Gastrocnemius medialis (tissue), 4 donors: ENCODE results near the gene LMCD1. TPM values are rescaled to one million over a fixed set of nuclear protein-coding genes. Genes with fewer than 3 reads are reported as not detected.

Source experiments
- ATAC-seq, 2 donors: fragments of 150-250 bp; one replicate each; pipeline ENCODE4 v1.9.1; 2016
- DNase-seq, 2 donors: peaks; one replicate each; pipeline ENCODE4 v3.0.0-alpha.2; 2019
- H3K27ac ChIP-seq, 4 donors: fragments of 200-600 bp; sonication (generic); 1 replicate in 1 of 4; 2 replicates in 3 of 4; pipeline ENCODE4 v1.5.1; 2016 to 2018; ENCODE audit warnings: mild to moderate bottlenecking in 2 of 4, moderate library complexity in 1 of 4
- H3K27me3 ChIP-seq, 3 donors: fragments of 200-600 bp; sonication (generic) in 2 of 3; 1 replicate in 1 of 3; 2 replicates in 2 of 3; pipeline versions ENCODE4 v1.5.1 to v1.6.0; 2016 to 2019; ENCODE audit warnings: mild to moderate bottlenecking in 1 of 3, moderate library complexity in 1 of 3
- H3K36me3 ChIP-seq, 2 donors: fragments of 200-600 bp; sonication (generic) in 1 of 2; one replicate each; pipeline ENCODE4 v1.5.1; 2017 to 2018
- H3K4me1 ChIP-seq, 2 donors: fragments of 200-600 bp; sonication (generic) in 1 of 2; one replicate each; pipeline ENCODE4 v1.5.1; 2016 to 2017; ENCODE audit warnings: mild to moderate bottlenecking in 2 of 2
- H3K4me3 ChIP-seq, 4 donors: fragments of 200-600 bp; sonication (generic) in 3 of 4; 1 replicate in 1 of 4; 2 replicates in 3 of 4; pipeline ENCODE4 v1.5.1; 2016 to 2019; ENCODE audit warnings: mild to moderate bottlenecking in 2 of 4
- H3K9me3 ChIP-seq, 3 donors: fragments of 200-600 bp; sonication (generic) in 2 of 3; 1 replicate in 1 of 3; 2 replicates in 2 of 3; pipeline ENCODE4 v1.5.1; 2016 to 2019
- CTCF ChIP-seq, 5 experiments: fragments of 450-650 bp in 3 of 5; fragments of 200-600 bp in 2 of 5; sonication (generic) in 2 of 5; IDR thresholded peaks in 4 of 5; conservative IDR thresholded peaks in 1 of 5; 1 replicate in 4 of 5; 2 replicates in 1 of 5; pipeline ENCODE4 v1.5.1; 2016 to 2019; ENCODE audit warnings: antibody characterized with exemption in 5 of 5, mild to moderate bottlenecking in 3 of 5, moderate library complexity in 3 of 5
- POLR2A ChIP-seq, 2 donors: fragments of 450-650 bp; IDR thresholded peaks; one replicate each; pipeline ENCODE4 v1.6.1; 2017; ENCODE audit warnings: antibody characterized with exemption in 2 of 2, mild to moderate bottlenecking in 2 of 2, moderate library complexity in 2 of 2
- in situ Hi-C, 4 donors: fragments of 200-750 bp; cut with MboI; loops; one replicate each; pipeline versions ENCODE4 v1.15.0 to v1.8.0; 2017; ENCODE audit warnings: low sequenced_read_pairs in 4 of 4
- intact Hi-C: fragments of 100-400 bp; cut with DNase I; formaldehyde crosslinking; loops from one replicate; pipeline ENCODE4 v1.15.1; 2023; ENCODE audit warnings: low total_unique reads
- total RNA-seq, 4 donors: library from RNA; depleted of rRNA; stranded (reverse); fragments of >200 nt; gene quantifications; one replicate each; pipeline versions ENCODE4 v1.1.0 to v1.2.3, GENCODE V29; 2016

The LMCD1 gene
- total RNA-seq, 4 donors from 2014 or later = 96.0 to 581 (median 167) TPM

- Histone ChIP-seq H3K9me3 (no peaks in the 10 kb centered on the region), H3K36me3 (no peaks in the 10 kb centered on the region), H3K4me3 (no peak overlapping the region), H3K27ac (peak overlapping the region; percentile 79 to 96 (median 88)), H3K4me1 (peaks cover 44 to 48% of the 10 kb centered on the region in 2 donors), H3K27me3 (no peaks in the 10 kb centered on the region)
- in situ Hi-C loops (loop anchor here in 2 of 4 donors (5.0 to 10.0 kb wide), 2 partner anchors 120 to 123 kb away; no protein-coding TSS in a partner anchor), intact Hi-C loops (loop anchor here (10.0 kb wide), 1 partner anchor 250 kb away; the partner anchor contains the start of gene CAV3)
- TF ChIP-seq POLR2A (IDR thresholded peaks at IDR 0.05) (no peak), CTCF (IDR thresholded peaks at IDR 0.05 in 4 of 5, conservative IDR thresholded peaks at IDR 0.05 in 1 of 5) (no peak)
- DNase-seq (no peak), ATAC-seq (no peak)
These were observed 17.0 kb upstream of the LMCD1 start for GRCh38 chr3:8484409-8485140.

- TF ChIP-seq CTCF (IDR thresholded peaks at IDR 0.05 in 4 of 5, conservative IDR thresholded peaks at IDR 0.05 in 1 of 5) (no peak), POLR2A (IDR thresholded peaks at IDR 0.05) (no peak)
- peaks cover 51 to 55% of the 10 kb centered on the region in 2 donors for H3K4me1 ChIP-seq
- H3K27ac ChIP-seq = peak overlapping the region; percentile 79 to 96 (median 88)
- no peaks in the 10 kb centered on the region for H3K36me3 ChIP-seq
- no peaks in the 10 kb centered on the region for H3K9me3 ChIP-seq
- intact Hi-C loops (loop anchor here (10.0 kb wide), 1 partner anchor 249 kb away; the partner anchor contains the start of gene CAV3), in situ Hi-C loops (loop anchor here in 1 of 4 donors (10.0 kb wide), 1 partner anchor 119 kb away; no protein-coding TSS in a partner anchor)
- ATAC-seq (no peak), DNase-seq (no peak)
- no peak overlapping the region for H3K4me3 ChIP-seq
- H3K27me3 ChIP-seq = no peaks in the 10 kb centered on the region
These were observed 16.3 kb upstream of the LMCD1 start for GRCh38 chr3:8485141-8485870.

GRCh38 chr3:8485943-8486342, 15.7 kb upstream of the LMCD1 start:
- TF ChIP-seq POLR2A (IDR thresholded peaks at IDR 0.05) (no peak), CTCF (IDR thresholded peaks at IDR 0.05 in 4 of 5, conservative IDR thresholded peaks at IDR 0.05 in 1 of 5) (no peak)
- Histone ChIP-seq H3K27me3 (no peaks in the 10 kb centered on the region), H3K36me3 (no peaks in the 10 kb centered on the region), H3K4me3 (no peak overlapping the region), H3K27ac (peak overlapping the region; percentile 79 to 96 (median 88)), H3K4me1 (peaks cover 58 to 60% of the 10 kb centered on the region in 2 donors), H3K9me3 (no peaks in the 10 kb centered on the region)
- intact Hi-C loops (loop anchor here (10.0 kb wide), 1 partner anchor 249 kb away; the partner anchor contains the start of gene CAV3), in situ Hi-C loops (loop anchor here in 1 of 4 donors (10.0 kb wide), 1 partner anchor 119 kb away; no protein-coding TSS in a partner anchor)
- no peak for ATAC-seq
- no peak for DNase-seq

- Histone ChIP-seq H3K27me3 (no peaks in the 10 kb centered on the region), H3K9me3 (no peaks in the 10 kb centered on the region), H3K4me3 (no peak overlapping the region), H3K27ac (peak overlapping the region in 3 of 4 donors; percentile 82 to 96 (median 93)), H3K36me3 (no peaks in the 10 kb centered on the region), H3K4me1 (peaks cover 63 to 65% of the 10 kb centered on the region in 2 donors)
- no peak for DNase-seq
- intact Hi-C loops = loop anchor here (10.0 kb wide), 1 partner anchor 248 kb away; the partner anchor contains the start of gene CAV3
- in situ Hi-C loops = loop anchor here in 1 of 4 donors (10.0 kb wide), 1 partner anchor 118 kb away; no protein-coding TSS in a partner anchor
- ATAC-seq = no peak
- TF ChIP-seq CTCF (IDR thresholded peaks at IDR 0.05 in 4 of 5, conservative IDR thresholded peaks at IDR 0.05 in 1 of 5) (no peak), POLR2A (IDR thresholded peaks at IDR 0.05) (no peak)
These were observed 15.2 kb upstream of the LMCD1 start for GRCh38 chr3:8486434-8486833.
